PC-9 (cell line): ENCODE results near the gene GCH1.

Experiments
- EZH2 ChIP-seq: fragments of 200-600 bp; sonication (generic); IDR thresholded peaks from 2 replicates; pipeline ENCODE4 v1.8.0; 2017; ENCODE audit warnings: antibody characterized with exemption, low read depth
- TF ChIP-seq, protein P1 (sequence below): fragments of 200-600 bp; sonication (generic); conservative IDR thresholded peaks from 2 replicates; pipeline ENCODE4 v1.6.1; 2017; ENCODE audit warnings: mixed run types, antibody characterized with exemption, mild to moderate bottlenecking, moderate library complexity

- TF ChIP-seq, protein P1, sequence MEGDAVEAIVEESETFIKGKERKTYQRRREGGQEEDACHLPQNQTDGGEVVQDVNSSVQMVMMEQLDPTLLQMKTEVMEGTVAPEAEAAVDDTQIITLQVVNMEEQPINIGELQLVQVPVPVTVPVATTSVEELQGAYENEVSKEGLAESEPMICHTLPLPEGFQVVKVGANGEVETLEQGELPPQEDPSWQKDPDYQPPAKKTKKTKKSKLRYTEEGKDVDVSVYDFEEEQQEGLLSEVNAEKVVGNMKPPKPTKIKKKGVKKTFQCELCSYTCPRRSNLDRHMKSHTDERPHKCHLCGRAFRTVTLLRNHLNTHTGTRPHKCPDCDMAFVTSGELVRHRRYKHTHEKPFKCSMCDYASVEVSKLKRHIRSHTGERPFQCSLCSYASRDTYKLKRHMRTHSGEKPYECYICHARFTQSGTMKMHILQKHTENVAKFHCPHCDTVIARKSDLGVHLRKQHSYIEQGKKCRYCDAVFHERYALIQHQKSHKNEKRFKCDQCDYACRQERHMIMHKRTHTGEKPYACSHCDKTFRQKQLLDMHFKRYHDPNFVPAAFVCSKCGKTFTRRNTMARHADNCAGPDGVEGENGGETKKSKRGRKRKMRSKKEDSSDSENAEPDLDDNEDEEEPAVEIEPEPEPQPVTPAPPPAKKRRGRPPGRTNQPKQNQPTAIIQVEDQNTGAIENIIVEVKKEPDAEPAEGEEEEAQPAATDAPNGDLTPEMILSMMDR: no peak
- TF ChIP-seq EZH2: no peak
These were observed 11.8 kb downstream of the GCH1 start for GRCh38 chr14:54890788-54891187.
